Dermis blood vessel endothelial cell (primary cell): ENCODE data around the gene NCOA5. TPM values are rescaled to one million over a fixed set of nuclear protein-coding genes. Genes with fewer than 3 reads are reported as not detected.

Experiments used
- DNase-seq: peaks from one replicate; pipeline ENCODE4 v3.0.0; 2010
- total RNA-seq: library from RNA; depleted of rRNA; stranded (reverse); fragments of >200 nt; gene quantifications from 2 replicates; pipeline ENCODE4 v1.2.3, GENCODE V29; 2014

The NCOA5 gene
- total RNA-seq, 1 donor from 2014 or later, result 16.7 TPM

DNA sequence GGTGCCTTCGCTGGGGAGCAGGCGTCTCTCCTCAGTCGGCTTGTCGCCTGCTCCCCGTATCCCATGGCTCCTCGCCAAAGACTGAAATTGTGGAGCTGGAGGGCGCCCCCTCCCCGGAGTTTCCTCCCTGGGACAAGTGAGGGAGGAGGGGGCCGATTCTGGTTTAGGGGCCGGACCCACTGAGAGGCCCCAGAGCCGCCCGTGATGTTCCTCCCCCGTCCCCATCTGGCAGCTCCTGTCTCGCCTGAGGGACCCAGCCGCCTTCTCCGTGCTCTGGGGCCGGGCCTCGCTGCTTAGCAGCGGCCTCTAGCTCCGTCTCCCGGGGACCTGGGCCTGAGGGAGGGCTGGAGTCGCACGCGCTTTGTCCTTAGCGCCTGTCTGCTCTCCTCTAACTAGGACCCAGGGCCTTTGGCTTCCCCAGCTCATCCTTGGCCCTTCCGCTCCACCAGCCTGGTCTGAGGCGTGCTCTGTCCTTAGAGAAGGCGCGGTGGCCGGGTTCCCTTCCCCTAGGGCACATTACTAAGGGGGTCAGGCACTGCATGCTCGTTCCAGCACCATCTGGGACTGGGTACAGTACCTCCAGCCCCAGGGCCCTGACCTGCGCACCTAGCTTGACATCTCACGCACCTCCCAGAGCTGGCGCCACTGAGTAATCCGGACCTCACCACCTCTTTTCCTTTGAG is 31.0 kb downstream of the NCOA5 start:
- no peak for DNase-seq

DNA sequence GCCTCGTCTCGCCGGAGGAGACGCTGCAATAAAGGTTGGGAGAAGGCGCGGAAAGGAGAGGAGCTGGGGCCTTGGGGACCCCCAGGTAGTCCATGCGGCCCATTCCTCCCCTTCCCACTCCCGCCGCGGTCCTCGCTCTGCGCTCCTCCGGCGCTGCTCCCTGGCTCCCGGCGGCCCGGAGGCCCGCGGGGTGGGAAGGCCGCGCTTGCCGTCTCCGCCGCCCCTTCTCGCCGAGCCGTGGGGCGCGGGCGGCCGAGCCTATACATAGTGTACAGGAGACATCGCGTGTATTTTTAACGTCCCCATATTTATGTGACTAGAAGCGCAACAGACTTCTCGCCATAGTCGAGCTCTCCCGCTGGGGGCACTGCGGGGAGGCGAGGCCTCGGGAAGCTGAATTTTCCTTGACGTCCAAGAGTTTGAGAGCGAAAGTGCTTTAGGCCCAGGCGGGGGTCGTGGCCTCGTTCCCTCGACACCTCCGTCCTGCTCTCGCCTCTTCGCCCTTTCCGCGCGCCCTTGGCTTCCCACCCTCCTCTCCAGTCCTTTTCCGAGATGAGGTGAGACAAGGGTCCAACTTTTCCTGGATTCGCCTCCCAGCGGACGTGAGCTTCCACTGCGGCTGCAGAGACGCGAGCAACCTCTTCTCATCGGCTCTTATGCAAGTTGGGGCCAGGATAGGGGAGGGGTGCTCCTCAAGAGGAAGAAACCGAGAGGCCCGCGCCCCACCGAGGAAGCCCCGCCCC is 31.7 kb downstream of the NCOA5 start:
- peak; percentile 64 for DNase-seq

DNA sequence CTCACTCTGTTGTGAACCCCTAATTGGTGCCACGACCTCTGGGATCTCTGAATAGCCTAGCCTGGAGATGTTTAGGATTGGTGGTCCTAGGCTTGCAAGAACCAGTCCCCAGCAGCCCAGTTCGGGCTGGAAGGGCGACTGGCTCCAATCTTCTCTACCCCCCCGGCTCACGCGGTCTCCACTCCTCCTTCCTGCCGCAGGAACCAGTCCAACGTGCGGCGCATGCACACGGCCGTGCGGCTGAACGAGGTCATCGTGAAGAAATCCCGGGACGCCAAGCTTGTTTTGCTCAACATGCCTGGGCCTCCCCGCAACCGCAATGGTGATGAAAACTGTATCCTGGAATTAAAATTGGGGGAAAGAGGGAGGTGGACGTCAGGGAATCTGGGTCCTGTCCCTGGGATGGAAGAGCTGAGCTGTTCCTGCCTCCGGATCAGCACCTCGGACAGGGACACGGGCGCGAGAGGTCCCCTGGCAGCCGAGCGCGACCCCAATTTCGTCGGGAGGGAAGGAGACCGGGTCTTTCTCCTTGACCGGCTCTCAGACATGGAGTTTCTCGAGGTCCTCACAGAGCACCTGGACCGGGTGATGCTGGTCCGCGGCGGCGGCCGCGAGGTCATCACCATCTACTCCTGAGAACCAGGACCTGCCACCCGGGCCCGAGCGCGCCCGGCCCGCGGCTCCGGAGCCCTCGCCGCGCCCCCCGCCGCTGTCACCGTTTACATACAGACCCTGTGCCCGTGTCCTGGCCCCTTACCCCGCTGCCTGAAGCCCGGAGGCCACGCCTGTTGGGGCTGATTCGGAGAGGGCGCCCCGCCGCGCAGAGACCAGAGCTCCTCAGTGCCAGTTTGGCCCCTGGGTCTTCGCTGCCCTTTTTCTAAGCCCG is 32.5 kb downstream of the NCOA5 start:
- peak; percentile 65 for DNase-seq

DNA sequence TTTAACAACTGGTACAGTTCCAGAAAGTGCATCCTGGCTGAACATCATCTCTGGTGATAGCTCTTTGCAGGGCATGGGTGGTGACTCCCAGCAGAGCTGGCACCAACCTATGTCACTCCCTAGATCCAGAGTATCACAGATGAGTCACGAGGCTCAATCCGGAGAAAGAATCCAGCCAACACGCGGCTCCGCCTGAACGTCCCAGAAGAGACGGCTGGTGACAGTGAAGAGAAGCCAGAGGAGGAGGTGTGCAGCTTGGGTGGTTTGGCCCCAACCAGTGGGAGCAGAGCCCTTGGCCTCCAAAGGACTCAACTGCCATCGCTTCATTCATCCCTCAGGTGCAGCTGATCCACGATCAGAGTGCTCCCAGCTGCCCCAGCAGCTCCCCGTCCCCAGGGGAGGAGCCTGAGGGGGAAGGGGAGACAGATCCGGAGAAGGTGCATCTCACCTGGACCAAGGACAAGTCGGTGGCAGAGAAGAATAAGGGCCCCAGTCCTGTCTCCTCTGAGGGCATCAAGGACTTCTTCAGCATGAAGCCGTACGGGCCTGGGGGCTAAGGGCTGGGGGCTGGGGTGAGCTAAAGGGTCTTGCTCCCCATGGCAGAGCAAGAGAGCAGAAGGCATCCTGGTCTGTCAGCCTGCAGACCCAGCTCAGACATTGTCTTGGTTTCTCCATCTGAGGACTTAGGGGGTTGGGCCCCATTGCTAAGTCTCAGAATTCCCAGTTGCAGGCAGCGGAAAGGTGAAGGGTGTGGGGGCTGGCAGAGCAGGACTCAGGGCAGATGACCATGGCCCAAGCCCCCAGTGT is 33.5 kb downstream of the NCOA5 start:
- no peak for DNase-seq

DNA sequence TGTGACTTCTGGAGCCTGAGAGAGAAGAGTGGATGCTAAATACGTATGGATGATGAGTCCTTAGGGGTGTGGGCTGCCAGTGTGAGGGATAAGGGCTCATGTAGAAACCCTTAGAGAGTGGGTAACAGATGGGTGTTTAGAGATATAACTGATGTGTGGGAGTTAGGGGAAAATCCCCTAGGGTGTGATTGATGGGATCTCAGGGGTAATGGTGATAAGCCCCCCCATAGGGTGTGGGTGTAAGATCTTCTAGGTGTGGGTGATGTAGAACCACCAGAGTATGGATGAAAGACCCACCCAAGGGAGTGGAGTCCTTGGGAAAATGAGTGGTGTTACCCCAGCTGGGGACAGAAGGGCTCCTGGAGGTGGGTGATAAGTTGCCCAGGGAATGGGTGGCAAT is 34.5 kb downstream of the NCOA5 start:
- no peak for DNase-seq

DNA sequence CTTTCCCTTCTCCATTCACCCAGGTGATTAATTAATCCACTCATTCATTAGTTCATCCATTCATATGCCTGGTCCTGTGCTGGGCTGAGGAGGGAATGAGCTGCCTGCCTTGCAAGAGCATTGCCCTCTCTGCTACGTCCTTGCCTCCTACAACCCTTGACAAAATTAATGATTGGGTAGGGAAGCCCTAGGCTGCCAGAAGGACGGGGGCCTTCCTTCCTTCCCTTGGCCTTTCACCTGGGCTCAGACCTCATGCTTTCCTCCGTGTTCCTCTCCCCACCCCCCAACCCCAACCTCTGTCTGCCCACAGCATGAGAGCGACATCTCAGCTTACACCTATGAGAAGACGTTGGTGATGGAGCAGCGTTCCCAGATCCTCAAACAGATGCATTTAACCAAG is 35.2 kb downstream of the NCOA5 start:
- DNase-seq, result no peak

DNA sequence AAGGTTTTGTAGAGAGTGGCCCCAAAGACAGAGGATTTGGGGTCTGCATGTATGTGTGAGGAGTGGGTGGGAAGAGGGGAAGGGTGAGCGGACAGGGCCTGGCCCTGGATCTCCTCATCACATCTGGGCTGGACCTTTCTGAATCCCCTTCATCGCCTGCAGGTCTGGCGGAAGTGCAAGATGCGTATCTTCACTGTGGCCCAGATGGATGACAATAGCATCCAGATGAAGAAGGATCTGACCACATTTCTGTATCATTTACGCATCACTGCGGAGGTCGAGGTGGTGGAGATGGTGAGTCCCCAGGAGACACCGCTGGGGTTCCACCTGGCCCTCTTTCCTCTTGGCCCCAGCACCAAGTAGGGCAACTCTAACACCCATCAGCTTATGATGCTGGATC is 36.3 kb downstream of the NCOA5 start:
- no peak for DNase-seq

DNA sequence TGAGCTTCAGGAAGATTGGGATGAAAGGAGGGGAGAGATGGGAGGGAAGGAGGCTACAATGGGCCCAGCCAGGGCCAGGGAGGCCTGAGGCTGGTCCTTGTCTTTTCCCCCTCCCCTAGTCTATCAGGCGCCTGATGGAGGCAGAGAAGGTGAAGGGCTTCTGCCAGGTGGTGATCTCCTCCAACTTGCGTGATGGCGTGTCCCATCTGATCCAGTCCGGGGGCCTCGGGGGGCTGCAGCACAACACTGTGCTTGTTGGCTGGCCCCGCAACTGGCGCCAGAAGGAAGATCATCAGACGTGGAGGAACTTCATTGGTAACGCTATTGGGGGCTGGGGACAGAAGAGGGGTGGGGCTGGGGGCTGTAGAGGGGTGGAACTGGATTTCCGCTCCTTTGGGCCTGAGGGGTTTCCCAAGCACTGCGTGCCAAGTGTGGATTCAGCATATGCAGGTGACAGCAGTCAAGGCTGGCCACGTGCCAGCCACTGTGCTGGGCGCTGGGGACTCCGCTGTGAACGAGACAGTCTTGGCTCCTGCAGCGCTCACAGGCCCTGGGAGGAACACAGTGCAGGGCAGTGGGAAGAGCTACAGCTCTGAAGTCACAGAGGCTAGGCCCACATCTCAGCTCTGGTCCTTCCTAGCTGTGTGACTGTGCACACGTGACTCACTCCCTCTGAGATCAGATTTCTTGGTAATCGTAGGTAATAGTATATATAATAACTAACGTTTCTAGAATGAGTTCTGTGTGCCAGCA is 38.0 kb downstream of the NCOA5 start:
- no peak for DNase-seq

DNA sequence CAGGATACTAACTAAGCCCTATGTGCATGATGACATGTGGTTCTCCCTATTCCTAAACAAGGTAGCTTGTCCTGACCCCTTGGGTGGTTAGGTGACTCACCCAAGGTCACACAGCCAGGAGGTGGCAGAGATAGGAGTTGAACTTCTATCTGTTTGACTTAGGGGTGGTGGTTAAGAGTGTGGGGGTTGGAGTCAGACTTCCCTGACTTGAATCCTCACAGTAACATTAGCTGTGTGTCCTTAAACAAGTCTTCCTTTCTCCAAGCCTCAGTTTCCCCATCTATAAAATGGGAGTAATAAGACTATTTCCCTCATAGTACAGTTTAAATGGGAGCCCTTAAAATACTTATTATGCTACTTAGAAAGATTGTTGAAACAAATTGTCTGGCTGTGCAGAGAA is 38.9 kb downstream of the NCOA5 start:
- DNase-seq, result no peak

DNA sequence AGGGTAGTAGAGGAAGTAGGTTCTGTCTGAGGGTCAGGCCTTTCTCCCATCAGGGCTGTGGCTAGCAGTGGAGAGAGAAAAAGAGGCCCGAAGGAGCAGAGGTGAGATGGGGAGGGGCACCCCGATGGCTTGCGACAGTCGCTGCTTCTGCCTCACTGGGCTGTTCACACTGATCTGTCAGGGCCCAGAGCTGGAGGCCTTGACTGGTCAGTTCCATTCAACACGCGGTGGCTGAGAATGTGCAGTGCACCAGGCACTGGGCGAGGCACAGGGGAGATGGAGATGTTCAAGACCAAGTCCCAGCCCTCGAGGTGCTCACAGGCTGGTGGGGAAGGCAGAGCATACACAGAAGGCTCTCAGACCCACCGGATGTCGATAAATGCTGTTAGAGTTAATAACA is 39.3 kb downstream of the NCOA5 start:
- DNase-seq, result no peak

DNA sequence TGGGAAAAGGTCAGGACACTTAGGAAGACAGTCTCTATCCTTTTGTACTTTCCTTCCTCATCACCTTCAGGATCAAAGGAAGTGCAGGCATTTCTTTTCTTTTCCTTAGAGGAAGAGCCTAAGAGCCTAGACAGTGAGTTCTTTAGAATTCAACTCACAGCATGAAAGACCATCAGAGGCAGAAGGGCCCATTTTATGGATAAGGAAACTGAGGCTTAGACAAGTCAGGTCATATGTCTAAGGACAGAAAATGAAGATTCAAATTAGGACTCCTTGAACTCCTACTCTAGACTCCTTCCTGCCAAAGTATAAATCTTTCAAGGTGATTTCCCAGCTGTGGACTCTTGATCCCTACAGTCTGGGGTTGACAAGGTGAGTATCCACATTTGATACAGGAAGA is 39.9 kb downstream of the NCOA5 start:
- DNase-seq, result no peak

DNA sequence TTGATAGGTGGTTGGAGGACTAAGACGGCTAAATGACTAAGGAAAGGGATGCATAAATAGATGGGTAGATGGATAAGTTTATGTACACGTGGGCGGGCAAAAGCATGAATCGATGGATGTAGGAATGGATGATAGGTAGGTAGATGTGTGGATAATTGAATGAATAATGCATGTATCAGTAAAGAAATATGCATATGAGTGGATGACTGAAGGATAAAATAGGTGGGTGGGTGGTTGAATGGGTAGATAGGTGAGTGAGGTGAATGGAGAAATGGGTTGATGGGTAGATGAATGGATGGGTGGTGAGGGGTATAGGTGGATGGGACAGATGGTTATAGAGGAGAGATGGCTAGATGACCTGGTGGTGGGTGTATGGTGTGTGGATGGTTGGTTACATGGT is 40.6 kb downstream of the NCOA5 start:
- no peak for DNase-seq

DNA sequence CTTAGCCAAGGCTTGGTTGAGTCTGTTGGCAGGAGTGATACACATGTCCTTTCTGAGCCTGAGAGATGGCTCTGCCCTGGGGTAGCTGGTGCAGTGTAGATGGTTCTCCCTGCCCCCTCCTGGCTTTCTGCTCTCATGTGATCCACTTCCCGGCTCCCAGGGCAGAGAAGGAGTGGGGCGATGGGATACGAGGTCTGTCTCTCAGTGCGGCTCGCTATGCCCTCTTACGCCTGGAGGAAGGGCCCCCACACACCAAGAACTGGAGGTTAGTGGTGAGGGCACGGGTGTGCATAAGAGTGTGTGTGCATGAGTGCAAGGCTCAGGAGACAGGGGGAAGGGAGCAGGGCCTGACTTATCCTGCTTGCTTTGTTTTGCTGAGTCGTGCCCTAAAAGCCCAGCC is 41.9 kb downstream of the NCOA5 start:
- DNase-seq, result no peak

DNA sequence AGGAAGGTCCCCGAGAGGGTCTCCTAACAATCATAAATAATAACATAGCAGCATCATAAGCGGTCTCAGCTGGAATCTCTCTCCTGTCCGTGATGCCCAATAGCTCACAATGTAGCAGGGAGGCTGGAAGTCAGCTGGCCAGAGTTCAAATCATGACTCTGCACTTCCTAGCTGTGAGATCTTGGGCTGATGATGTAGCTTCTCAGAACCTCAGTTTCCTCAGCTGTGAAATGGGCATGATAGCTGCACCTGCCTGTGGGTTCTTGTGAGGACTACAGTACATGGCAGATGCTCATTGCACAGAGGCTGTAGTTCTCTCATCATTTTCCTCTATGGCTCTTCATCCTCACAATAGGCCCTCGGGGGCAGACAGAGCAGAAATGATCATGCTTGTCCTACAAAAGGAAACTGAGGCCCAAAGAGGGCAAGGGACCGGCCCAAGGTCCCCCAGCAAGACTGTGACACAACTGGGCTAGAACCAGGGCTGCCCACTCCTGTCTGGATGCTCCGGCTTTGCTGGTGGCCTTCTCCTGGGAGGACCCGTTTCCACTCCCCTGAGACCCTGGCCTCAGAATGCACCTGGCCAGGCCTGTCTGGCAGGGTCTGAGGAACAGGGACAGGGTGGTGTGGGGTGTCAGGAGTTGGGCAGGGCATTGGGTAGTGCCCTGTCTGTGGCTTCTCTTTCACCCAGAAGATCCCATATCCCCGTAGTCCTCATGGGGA is 43.0 kb downstream of the NCOA5 start:
- DNase-seq, result no peak

DNA sequence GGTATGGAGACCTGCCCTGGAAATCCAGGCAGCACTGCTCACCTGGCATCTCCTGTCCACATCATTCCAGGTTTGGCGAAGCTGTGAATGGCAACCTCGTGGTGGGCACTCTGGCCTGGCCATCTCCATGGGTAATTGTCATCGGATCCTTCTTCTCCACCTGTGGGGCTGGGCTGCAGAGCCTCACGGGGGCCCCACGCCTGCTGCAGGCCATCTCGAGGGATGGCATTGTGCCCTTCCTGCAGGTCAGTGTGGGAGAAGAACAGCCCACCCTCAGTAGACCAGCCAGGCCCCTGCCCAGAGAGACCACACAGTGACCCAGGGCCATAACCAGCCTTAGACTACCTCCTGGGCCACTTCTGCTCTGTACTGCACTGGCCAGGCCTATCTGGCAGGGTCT is 44.9 kb downstream of the NCOA5 start:
- DNase-seq, result no peak

DNA sequence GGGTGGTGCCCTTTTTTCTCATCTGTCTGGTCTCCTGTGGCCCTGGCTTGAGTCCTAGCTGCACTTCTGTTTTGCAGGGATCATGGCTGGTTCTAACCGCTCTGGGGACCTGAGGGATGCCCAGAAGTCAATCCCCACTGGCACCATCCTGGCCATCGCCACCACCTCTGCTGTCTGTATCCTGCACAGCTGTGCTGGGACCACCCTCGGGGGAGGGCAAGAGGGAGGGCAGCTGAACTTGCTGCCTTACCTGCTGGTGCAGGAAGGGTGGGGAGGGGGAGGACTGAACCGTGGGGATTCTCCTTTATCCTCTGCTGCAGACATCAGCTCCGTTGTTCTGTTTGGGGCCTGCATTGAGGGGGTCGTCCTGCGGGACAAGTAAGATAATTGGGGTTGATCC is 46.2 kb downstream of the NCOA5 start:
- no peak for DNase-seq

DNA sequence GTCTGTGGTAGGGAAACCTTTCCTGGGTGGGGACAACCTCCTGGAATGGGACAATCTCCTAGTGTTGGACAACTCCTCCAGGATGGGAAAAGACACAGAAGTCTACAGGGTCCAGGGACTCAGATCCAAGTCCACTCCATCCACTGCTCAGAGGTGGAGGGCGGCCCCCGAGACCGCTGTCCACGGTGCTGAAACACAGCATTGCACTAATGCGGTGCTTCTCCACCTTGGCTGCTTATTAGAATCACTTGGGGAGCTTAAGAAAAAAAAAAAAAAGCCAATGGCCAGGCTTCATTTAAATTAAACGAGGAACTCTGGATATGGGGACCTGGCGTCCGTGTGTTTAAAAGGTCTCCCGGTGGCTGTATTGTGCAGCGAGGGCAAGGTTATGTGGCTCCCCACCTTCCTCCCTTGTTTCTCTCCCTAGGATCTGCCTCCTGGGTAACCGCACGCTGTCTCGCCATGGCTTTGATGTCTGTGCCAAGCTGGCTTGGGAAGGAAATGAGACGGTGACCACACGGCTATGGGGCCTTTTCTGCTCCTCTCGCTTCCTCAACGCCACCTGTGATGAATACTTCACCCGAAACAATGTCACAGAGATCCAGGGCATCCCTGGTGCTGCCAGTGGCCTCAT is 48.7 kb downstream of the NCOA5 start:
- peak; percentile 63 for DNase-seq

DNA sequence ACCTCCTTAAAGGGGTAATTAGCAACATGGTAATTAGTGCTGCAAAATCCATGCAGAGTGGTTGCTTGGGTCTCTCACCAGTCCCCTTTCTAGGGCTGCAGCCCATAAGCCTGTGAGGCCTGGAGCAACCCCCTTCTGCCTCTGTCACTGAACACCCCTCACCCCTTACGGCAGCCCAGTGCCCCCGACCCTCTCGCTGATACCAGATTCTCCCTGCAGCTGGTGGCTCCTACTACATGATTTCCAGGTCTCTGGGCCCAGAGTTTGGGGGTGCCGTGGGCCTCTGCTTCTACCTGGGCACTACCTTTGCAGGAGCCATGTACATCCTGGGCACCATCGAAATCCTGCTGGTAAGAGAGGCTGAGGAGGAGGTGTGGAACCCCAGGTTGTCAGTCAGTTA is 52.7 kb downstream of the NCOA5 start:
- no peak for DNase-seq

DNA sequence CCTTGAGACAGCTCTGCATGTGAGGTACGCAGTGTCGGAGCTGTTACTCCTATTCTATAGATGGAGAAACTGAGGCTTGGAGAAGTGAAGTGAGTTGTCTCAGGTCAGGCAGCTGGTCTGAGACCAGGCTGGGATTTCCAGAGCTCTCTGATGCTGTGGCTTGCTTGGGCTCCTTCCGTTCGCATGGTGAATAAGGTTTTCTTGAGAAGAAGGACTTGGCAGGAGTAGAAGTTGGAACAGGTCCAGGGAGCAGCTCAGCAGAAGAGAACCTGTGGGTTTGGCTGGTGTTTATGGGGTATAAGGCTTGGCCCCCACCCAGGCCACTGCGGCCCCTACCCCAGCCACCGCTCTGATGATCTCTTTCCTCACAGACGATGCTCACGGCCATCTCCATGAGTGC is 53.4 kb downstream of the NCOA5 start:
- DNase-seq, result no peak

DNA sequence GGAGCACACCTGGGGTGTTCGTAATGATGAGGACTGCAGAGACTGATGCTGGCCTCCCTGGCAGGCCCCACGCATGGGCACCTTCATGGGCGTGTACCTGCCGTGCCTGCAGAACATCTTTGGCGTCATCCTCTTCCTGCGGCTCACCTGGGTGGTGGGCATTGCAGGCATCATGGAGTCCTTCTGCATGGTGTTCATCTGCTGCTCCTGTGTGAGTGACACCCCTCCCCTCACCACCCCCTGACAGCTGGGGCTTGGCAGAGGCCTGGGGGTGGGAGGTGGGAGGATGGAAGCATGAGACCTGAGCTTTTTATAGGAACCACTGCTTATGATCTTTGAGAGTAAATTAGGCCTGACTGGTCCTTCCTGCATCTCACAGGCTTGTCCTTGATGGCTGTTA is 54.0 kb downstream of the NCOA5 start:
- no peak for DNase-seq

DNA sequence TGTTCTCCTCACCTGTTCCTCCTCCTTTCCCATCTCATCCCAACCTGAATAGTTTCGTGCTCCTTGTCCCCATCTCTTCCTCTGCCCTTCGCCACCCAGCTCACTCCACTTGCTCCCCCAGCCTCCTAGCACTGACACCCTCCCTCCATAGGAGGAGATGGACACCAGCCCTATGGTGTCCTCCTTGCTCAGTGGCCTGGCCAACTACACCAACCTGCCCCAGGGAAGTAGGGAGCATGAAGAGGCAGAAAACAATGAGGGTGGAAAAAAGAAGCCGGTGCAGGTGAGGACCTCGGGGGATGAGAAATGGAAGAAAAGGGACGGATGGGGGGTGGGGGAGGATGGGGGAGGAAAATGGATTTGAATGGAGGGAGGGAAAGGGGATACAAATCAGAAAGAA is 54.5 kb downstream of the NCOA5 start:
- no peak for DNase-seq
